Measurements from ENCODE around the gene OVAAL.

The OVAAL gene

GRCh38 chr1:180586671-180587155 lies 27.9 kb downstream of the OVAAL start:
- Histone ChIP-seq H3K9me2 (replicated peaks; ENCODE audit: control insufficient read depth, low read length) (no peaks in the 10 kb centered on the region), H3K27ac (ENCODE audit: low read depth, low read length) (no peak overlapping the region), H4K20me1 (ENCODE audit: control insufficient read depth, insufficient read depth, low read depth, low read length) (no peaks in the 10 kb centered on the region), H3K4me2 (ENCODE audit: low read length) (no peak overlapping the region), H3K79me2 (ENCODE audit: control insufficient read depth, low read length) (no peaks in the 10 kb centered on the region), H3K9me3 (ENCODE audit: control insufficient read depth, insufficient read depth, low read length) (no peaks in the 10 kb centered on the region), H3K4me1 (ENCODE audit: control insufficient read depth, low read length) (no peaks in the 10 kb centered on the region), H3K36me3 (ENCODE audit: control insufficient read depth, low read length) (no peaks in the 10 kb centered on the region), H3K27me3 (ENCODE audit: control insufficient read depth, low read length) (no peaks in the 10 kb centered on the region; the same call in 1 of the 2 replicates), H3K4me3 (ENCODE audit: low read length) (no peak overlapping the region), H3F3A (ENCODE audit: control insufficient read depth, insufficient read depth) (no peaks in the 10 kb centered on the region)
- TF ChIP-seq EZH2phosphoT487 (IDR thresholded peaks at IDR 0.05; ENCODE audit: borderline replicate concordance, low read length) (no peak), CTCF (IDR thresholded peaks at IDR 0.05; ENCODE audit: low read depth, low read length, poor library complexity, severe bottlenecking) (no peak)

GRCh38 chr1:180588121-180588520 lies 29.4 kb downstream of the OVAAL start:
- Histone ChIP-seq H3K4me1 (ENCODE audit: control insufficient read depth, low read length) (no peaks in the 10 kb centered on the region), H3F3A (ENCODE audit: control insufficient read depth, insufficient read depth) (no peaks in the 10 kb centered on the region), H3K27me3 (ENCODE audit: control insufficient read depth, low read length) (peaks cover 3% of the 10 kb centered on the region; the same call in 1 of the 2 replicates), H3K4me3 (ENCODE audit: low read length) (no peak overlapping the region), H4K20me1 (ENCODE audit: control insufficient read depth, insufficient read depth, low read depth, low read length) (no peaks in the 10 kb centered on the region), H3K9me3 (ENCODE audit: control insufficient read depth, insufficient read depth, low read length) (no peaks in the 10 kb centered on the region), H3K27ac (ENCODE audit: low read depth, low read length) (no peak overlapping the region), H3K4me2 (ENCODE audit: low read length) (no peak overlapping the region), H3K9me2 (replicated peaks; ENCODE audit: control insufficient read depth, low read length) (no peaks in the 10 kb centered on the region), H3K36me3 (ENCODE audit: control insufficient read depth, low read length) (no peaks in the 10 kb centered on the region), H3K79me2 (ENCODE audit: control insufficient read depth, low read length) (no peaks in the 10 kb centered on the region)
- TF ChIP-seq EZH2phosphoT487 (IDR thresholded peaks at IDR 0.05; ENCODE audit: borderline replicate concordance, low read length) (no peak), CTCF (IDR thresholded peaks at IDR 0.05; ENCODE audit: low read depth, low read length, poor library complexity, severe bottlenecking) (no peak)

GRCh38 chr1:180590889-180591288 lies 32.1 kb downstream of the OVAAL start:
- no peak overlapping the region for H3K27ac ChIP-seq (ENCODE audit: low read depth, low read length)
- H3K27me3 ChIP-seq (ENCODE audit: control insufficient read depth, low read length): peaks cover 3% of the 10 kb centered on the region; the same call in 1 of the 2 replicates
- no peaks in the 10 kb centered on the region for H3F3A ChIP-seq (ENCODE audit: control insufficient read depth, insufficient read depth)
- no peak overlapping the region for H3K4me2 ChIP-seq (ENCODE audit: low read length)
- no peaks in the 10 kb centered on the region for H3K9me3 ChIP-seq (ENCODE audit: control insufficient read depth, insufficient read depth, low read length)
- no peaks in the 10 kb centered on the region for H3K36me3 ChIP-seq (ENCODE audit: control insufficient read depth, low read length)
- no peaks in the 10 kb centered on the region for H3K79me2 ChIP-seq (ENCODE audit: control insufficient read depth, low read length)
- no peaks in the 10 kb centered on the region for H4K20me1 ChIP-seq (ENCODE audit: control insufficient read depth, insufficient read depth, low read depth, low read length)
- TF ChIP-seq CTCF (IDR thresholded peaks at IDR 0.05; ENCODE audit: low read depth, low read length, poor library complexity, severe bottlenecking) (no peak), EZH2phosphoT487 (IDR thresholded peaks at IDR 0.05; ENCODE audit: borderline replicate concordance, low read length) (no peak)
- H3K9me2 ChIP-seq (replicated peaks; ENCODE audit: control insufficient read depth, low read length): no peaks in the 10 kb centered on the region
- H3K4me1 ChIP-seq (ENCODE audit: control insufficient read depth, low read length): no peaks in the 10 kb centered on the region
- no peak overlapping the region for H3K4me3 ChIP-seq (ENCODE audit: low read length)

Data from DOHH2 (cell line).